Erythroblast (primary cell): ENCODE data around the gene FNDC3A.

Experiments used
- GATA1 ChIP-seq: IDR thresholded peaks from 2 replicates; pipeline ENCODE4 v1.6.1; 2011; ENCODE audit warnings: low read depth, mild to moderate bottlenecking, control low read depth, low read length, moderate library complexity
- POLR2A ChIP-seq: IDR thresholded peaks from 2 replicates; pipeline ENCODE4 v1.6.1; 2011; ENCODE audit warnings: mild to moderate bottlenecking, low read length

DNA sequence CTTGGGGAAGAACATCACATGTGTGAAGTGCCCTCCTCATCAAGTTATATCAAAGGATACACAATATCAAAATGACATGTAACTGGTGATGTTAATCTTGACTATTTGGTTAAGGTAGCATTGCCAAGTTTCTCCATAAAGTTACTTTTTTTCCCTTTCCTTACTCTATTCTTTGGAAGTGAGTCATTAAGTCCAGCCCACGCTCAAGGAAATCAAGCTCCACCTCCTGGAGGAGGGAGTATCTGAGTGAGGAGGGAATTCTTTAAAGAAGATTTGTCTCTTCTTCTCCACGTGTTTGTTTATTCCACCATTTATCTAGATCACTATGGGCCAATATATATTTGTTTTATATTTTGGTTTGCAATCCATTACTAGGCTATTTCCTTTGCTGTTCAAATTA, 33.6 kb upstream of the FNDC3A start:
- TF ChIP-seq POLR2A (no peak), GATA1 (no peak)
